CD4-positive, alpha-beta T cell treated with Interleukin-17A for 1 hour (primary cell): ENCODE measurements around the gene RNF187.

ENCODE experiments used
- DNase-seq: peaks from one replicate; pipeline ENCODE4 v3.0.0-alpha.2; 2020

The RNF187 gene

GRCh38 chr1:228511546-228512445, 24.6 kb downstream of the RNF187 start:
- DNase-seq = no peak

- DNase-seq = no peak
Observed at GRCh38 chr1:228512781-228513198, 25.6 kb downstream of the RNF187 start.

- DNase-seq = no peak
Observed at GRCh38 chr1:228513236-228513900, 26.2 kb downstream of the RNF187 start.

- DNase-seq = no peak
Observed at GRCh38 chr1:228514421-228514820, 27.2 kb downstream of the RNF187 start.

GRCh38 chr1:228515200-228515834, 28.1 kb downstream of the RNF187 start:
- peak; percentile 61 for DNase-seq

GRCh38 chr1:228517655-228518054, 30.5 kb downstream of the RNF187 start:
- DNase-seq = no peak

- no peak for DNase-seq
Observed at GRCh38 chr1:228527596-228527995, 40.4 kb downstream of the RNF187 start.

- no peak for DNase-seq
Observed at GRCh38 chr1:228528612-228529011, 41.4 kb downstream of the RNF187 start.

GRCh38 chr1:228530086-228530758, 43.0 kb downstream of the RNF187 start:
- no peak for DNase-seq

- DNase-seq = no peak
Observed at GRCh38 chr1:228530951-228531731, 44.0 kb downstream of the RNF187 start.

GRCh38 chr1:228538831-228539230, 51.6 kb downstream of the RNF187 start:
- no peak for DNase-seq

- no peak for DNase-seq
Observed at GRCh38 chr1:228540161-228540917, 53.2 kb downstream of the RNF187 start.

GRCh38 chr1:228541725-228542124, 54.5 kb downstream of the RNF187 start:
- DNase-seq = no peak

- DNase-seq = no peak
Observed at GRCh38 chr1:228542376-228542775, 55.2 kb downstream of the RNF187 start.

GRCh38 chr1:228542981-228543380, 55.8 kb downstream of the RNF187 start:
- DNase-seq = no peak

GRCh38 chr1:228543396-228543795, 56.2 kb downstream of the RNF187 start:
- DNase-seq = no peak

GRCh38 chr1:228544021-228544850, 57.1 kb downstream of the RNF187 start:
- DNase-seq = no peak

- DNase-seq = no peak
Observed at GRCh38 chr1:228544921-228545591, 57.9 kb downstream of the RNF187 start.
